Stromal cell of bone marrow (primary cell): Measurements from ENCODE around the gene SLC1A2.
"Not testable (repeated sequence)": the region's sequence is repeated elsewhere in the genome, so short reads cannot be mapped to it uniquely, and the experiment has no call there.

Source experiments
- DNase-seq: peaks from one replicate; pipeline ENCODE4 v3.0.0-alpha.2; 2012; ENCODE audit warnings: low read depth

Gene SLC1A2

DNA sequence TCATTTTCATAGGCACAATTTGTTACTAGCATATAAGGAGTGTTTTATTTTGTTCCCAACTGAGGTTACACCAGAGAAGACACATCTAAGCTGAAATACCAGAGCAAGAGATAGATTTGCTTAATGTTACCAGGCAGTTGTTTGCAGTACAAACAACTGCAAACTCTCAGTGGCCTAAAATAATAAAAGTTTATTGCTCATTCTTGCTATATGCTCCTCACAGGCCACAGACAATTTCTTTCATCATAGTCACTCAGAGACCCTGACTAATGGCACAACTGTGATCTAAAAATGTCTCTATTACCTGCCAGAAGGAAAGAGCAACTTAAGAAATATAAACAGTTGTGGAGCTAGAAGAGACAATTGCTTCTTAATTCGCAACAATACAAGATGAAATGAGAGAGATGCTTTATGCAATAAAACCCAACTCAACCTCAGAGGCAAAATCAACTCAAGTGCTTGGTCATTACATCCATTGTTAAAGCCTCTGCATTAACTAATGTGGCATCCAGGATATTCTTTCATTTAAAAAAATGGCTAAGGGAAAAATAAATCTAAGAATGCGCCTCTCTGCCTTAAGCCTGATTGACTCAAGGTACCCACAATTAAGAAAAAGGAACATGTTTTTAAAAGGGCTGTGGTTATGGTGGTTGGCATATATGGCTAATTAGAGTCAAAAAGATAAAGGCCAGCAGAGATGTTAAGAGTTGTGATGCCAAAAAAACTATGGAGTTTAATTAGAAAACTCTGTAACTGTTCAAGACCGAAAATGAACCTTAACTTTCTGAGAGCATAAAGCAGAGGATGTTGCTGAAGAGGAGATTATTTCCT lies 176.7 kb downstream of the SLC1A2 start:
- DNase-seq = no peak

DNA sequence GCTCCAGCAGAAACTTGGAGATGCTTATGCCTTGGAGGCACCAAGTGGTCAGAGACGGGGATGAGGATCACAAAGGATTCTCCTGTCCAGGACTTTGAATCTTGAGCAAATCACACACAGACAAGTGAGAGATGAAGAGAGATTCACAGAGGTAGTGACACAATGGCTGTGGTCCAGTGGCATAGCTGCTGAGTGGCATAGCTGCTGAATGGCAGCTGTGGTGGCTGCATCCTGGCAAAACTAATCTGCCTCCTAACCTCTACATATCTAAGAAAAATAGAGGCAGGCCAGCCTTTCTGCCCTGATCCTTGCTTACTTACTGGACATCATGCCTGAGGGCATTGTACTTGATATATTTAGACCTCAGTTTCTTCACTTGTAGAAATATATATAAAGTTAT lies 177.8 kb downstream of the SLC1A2 start:
- DNase-seq = no peak

DNA sequence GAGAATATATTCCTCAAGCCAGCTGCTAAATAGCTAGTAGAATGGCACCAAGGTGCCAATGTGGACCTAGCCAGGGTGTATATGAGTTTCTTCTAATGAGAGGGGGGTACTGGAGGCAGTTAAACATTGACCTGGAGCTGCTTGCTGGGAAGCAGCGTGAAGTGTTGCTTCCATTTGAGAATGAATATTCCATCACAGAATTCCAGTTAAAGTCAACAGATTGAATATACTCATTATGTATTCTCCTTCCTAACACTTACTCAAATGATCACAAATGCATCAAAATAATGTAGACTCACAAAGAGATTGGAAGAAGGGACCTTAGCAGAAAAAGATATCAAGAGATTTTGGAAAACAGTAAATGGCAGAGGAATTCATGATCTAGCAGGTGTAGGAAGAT lies 178.3 kb downstream of the SLC1A2 start:
- DNase-seq = no peak

DNA sequence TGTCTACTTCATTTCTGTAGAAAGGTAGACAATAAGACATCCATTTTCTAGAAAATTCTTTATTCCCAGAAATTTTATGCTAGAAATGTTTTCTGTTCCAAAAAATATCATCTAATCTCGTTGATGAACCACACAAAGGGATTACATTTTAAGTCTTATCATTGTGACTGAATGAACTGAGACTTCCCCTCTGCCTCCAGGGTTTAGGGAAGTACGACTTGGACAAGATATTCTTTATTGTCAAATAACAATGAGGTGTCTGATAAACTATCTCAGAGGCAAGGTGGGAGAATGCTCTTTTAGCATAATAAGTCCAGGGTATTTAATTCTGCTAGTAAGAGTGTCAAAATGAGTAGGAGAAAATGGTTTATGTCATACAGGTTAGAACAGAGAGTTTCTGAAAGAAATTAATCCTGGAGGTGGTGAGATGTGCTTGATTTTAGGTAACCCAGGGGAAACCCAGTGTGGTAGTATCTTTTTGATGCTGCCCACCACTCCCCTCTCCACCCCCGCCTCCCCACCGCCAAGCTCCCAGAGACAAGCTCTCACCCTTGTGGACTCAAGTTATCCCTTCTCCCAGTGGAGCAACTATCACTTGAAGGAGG lies 179.8 kb downstream of the SLC1A2 start:
- no peak for DNase-seq

DNA sequence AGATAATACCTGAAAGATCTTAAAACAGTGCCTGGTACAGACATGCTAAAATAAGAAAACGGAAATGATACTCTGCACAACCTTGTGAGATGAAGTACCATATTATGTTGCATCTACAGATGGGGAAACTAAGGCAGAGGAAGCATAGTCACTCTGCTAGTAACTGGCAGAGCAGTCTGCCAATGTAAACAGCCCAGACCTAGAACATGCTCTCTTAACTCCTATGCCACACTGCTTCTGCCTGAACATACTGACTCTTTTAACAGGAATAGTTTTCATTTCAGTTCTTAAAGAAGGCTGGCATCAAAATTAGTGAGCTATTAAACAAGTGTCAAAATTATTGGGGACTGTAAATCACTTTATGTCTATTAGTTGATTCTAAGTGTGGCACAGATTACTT lies 180.5 kb downstream of the SLC1A2 start:
- DNase-seq = no peak

DNA sequence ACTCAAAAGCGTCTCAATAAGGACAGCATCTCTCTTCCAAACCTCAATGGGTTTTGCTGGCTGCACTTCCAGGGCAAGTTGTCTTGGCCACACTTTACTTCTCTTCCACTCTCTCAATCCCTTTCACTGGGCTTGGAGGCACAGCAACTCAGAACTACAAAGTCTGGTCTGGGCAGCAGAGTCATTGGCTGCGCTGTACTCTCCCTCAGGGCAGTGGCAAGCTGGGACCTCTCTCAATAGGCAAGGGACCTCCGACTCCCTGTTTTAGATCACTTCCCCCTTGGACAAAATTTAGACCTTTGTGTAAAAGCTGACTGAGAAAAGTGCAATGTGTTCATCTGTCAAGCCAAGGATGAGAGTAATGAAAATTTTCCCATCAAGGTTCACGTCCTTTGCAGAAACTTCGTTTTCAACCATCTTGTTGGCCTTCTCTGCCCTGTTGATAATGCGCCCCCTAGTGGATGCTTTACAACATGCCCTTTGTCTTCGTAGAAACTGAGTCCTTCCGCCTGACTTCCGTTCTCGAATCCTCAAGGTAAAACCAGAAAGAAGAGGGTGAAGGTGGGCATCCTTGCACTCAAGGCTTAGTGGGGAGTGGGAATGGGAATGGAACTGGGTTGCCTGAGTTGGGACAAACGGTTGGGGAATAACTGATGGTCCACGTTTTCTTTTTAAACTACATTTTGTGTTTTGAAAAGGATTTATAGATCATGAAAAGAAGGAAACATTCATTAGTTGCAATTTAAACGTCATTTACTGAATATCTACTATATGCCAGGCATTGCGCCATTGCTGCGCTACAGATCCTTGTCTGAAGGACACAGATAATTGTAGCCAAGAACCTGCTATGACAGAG lies 181.3 kb downstream of the SLC1A2 start:
- DNase-seq = no peak

DNA sequence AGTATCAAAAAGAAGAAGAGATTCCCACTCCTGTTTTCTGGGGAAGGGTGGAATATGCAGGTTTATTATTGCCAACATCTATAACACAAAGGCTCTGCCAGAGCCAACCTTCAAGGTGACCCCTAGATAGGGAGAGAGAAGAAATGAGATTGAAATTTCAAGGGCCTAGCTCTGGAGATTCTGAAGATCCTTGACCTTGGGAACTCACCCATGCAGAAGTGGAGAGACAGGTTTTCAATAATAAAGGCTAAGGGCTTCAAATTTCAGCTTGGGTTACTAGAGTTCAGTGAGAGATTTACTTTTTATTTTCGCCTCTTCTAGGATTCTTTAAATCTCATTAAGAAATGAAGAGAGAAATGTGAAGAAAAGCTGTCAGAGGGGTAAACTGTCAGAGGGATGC lies 182.0 kb downstream of the SLC1A2 start:
- no peak for DNase-seq

DNA sequence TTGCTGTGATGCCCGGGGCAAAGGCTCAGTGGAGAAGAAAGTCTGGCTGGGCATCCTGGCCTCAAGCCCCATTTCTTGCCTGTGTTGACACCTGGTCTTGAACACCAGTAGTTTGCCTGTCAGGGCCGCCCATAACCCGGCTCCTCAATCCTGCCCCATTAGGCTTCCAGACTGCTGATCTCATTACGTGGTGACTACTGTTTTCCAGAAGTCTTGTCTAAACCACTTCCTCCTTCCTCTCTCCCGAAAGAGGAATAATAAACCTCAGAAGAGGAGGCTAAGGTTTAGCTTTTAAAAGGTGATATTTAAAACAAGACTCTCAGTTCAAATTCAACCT lies 182.7 kb downstream of the SLC1A2 start:
- DNase-seq = peak; percentile 56

DNA sequence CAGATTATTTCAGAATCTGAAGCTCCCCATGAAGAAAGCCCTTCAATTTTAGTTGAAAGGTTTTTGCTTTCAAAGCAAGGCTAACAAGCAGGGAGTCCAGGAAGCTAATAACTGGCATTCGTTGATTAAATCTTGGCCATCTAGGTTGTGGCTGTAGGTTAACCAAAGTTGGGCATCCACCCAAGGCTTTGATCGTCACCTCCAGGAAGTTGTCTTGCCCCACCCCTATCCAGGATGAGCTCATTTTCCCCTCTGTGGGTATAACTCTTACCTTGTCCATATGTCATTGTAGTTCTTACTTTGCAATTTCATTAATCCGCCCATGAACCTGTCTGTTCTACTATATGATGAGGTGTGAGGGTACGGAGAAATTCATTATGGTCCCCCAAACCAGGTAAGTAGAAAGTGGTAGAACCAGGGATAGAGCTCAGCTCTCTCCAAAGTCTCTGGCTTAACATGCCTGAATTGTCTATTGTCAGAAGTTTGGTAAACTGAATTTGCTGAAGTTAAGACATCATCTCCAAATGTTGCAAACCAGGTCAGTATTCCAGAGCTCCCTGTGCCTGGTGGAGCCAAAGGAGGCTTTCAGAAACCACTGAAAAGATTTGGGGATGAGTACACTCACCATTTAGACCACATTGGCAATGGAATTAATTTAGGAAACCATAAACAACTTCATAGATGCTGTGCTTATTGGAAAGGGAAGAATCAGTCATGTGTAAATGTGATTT lies 183.3 kb downstream of the SLC1A2 start:
- no peak for DNase-seq

DNA sequence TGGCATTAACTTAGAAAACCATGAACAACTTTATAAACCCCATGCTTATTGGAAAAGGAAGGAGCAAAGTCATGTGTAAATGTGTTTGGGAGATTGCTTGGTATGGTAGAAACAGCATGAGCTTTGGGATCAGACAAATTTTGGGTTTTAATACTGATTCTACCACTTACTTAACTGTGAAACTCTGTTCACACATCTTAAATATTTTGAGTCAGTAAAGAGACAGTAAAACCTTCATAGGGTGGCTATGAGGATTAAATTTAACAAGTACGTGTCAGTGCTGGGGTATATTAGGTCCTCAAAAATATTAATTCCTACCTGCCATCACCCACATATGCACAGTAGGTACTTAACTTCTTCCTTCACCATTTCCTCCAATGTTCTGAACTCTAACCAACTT lies 183.9 kb downstream of the SLC1A2 start:
- no peak for DNase-seq

DNA sequence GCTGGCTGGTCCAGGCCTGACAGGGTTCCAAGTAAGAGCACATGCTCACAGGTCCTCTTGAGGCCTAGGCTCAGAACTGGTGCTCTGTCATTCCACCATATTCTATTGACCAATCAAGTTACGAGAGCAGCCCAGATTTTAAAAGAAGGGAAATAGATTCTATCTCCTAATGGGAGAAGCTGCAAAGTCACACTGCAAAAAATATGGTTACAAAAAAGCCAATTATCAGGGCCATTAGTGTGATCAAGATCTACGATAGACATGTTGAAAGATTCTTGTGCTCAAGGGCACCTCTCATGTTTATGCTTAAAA lies 184.2 kb downstream of the SLC1A2 start:
- no peak for DNase-seq

DNA sequence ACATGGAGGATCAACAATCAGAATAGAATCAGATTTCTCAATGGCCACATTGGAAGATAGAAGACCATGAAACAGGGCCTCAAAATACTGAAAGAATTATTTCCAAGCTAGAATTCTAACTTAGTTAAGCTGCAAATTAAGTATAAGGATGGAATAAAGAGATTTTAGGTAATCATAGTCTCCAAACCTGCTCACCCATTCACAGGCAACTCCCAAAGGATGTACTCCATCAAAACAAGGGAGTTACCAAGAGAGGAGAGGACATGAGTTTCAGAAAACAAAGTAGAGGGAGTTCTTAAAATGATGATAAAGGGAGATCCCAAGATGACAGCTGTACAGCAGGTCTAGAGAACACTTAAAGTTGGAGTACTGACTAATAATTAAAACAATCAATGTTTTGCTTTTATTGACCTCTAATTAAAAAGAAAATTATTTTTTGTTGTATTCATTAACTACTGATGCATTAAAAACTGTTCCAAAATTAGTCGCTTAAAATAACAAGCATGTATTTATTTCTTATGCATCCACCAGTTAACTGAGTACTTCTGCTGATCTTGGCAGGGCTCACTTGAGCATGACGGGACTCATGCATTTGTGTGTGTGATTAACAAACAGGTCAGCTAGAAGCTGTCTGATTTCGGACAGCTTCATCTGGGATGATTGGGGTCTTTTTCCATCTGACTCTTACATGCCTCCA lies 184.8 kb downstream of the SLC1A2 start:
- DNase-seq = no peak

DNA sequence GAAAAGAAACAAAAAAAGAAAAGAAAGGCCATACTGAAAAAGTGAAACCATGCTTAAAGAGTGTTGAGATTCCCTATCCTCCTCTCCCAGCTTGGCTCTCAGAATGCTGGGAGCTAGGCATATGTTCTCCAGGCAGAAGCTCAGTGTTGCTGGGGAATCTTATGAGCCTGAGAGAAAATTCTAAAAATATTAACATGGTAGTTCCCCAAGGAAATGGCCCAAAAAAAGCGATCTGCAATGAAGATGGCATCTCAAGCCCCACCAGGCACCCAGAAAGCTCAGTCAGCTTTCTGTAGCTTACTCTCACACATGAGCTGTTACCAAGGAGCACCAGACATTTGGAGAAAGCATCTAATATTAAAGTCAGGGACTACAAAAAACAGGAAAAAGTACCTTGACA lies 185.8 kb downstream of the SLC1A2 start:
- DNase-seq = no peak

DNA sequence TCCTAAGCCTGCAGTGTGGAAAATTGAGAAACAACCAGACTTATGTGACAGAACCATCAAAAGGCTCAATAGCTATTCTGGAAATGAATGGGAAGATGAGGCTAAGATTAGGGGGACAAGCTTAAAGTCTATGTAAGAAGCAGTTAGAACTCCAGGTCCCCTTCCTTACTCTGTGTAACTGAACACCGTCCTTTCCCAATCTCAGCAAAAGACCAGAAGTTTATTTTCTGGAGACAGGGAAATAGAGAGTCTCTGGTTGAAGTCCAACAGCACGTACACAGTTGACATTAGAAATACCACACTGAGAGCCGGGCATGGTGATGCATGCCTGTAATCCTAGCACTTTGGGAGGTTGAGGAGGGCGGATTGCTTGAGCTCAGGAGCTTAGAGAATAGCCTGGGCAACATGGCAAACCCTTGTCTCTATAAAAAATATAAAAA lies 186.4 kb downstream of the SLC1A2 start:
- no peak for DNase-seq

DNA sequence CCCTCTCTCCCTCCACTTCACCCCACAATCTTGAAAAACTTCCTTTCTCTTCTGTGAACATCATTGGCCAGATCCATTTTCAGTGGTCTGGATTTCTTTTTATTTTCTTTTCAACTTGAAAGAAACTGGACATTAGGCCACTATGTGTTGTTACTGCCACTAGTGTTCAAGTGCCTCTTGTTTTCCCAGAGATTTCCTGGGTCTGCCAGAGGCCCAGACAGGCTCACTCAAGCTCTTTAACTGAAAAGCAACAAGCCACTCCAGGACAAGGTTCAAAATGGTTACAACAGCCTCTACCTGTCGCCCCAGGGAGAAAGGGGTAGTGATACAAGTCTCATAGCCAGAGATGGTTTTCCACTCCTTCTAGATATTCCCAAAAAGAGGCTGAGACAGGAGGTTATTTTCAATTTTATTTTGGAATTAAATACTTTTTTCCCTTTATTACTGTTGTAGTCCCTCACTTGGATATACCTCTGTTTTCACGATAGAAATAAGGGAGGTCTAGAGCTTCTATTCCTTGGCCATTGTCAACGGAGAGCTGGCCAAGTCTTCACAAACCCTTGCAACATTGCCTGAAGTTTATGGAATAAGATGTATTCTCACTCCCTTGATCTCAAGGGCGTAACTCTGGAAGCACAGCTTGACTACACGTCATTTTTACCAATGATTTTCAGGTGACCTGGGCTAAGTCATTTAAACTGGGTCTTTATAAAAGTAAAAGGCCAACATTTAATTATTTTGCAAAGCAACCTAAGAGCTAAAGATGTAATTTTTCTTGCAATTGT lies 188.1 kb downstream of the SLC1A2 start:
- no peak for DNase-seq

DNA sequence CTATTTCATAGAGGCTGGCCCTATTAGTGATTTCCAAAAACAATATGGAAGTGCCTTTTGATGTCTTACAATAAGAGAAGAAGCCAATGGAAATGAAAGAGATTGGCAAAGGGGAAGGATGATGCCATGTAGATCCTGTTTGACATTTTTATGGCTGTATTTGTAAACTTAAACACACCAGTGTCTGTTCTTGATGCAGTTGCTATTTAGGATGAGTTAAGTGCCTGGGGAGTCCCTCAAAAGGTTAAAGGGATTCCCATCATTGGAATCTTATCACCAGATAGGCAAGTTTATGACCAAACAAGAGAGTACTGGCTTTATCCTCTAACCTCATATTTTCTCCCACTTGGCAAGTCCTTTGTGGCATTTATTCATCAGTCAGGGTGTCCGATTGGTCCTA lies 189.0 kb downstream of the SLC1A2 start:
- no peak for DNase-seq

DNA sequence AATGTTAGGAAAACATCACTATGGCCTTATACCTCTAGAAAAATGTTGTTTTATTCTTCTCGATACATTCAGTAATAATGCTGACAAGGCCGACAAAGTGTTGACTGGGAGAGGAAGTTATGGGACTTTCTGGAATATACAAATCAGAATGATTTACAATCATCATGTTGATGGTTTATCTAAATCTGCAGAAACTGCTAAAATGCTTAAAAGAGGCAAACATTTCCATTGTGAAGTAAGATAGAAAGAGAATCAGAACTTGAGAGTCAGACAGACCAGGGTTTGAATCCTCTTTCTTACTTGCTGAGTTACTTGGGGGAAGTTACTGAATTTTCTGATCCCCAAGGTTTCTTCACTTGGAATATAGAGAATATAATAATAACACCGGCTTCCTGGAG lies 191.0 kb downstream of the SLC1A2 start:
- no peak for DNase-seq

DNA sequence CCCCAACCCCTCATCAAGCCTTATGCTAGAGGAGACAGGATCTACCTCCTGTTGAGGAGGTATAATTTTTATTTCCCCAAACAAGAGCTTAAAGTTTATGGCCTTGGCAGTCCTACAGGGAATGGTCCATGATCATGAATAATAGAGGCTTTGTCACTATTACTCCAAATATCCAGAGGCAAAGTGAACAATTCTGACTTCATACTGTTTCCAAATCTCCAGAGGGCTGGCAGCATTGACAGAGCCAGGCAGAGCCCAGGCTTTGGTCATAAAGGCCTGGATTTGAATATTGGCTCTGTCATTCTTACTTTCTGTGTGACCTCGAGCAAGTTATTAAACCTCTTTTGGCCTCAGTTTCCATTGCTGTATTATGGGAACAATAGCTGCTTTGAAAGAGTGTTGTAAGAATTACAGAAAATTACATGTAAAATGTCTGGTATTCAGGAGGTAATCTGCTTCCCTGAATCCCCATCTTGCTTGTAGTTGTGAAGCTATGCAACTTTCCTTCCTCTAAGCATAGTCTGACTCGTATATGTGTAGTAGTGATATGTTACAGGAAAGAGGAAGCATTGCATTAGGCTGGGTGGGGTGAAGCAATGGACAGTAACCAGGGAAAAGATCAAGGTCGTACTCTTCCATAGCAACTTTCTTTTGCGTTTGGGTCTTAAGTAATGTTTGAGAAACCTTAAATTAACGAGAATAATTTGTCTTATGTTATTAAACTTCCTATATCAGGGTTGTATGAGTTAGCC lies 191.6 kb downstream of the SLC1A2 start:
- DNase-seq = no peak

DNA sequence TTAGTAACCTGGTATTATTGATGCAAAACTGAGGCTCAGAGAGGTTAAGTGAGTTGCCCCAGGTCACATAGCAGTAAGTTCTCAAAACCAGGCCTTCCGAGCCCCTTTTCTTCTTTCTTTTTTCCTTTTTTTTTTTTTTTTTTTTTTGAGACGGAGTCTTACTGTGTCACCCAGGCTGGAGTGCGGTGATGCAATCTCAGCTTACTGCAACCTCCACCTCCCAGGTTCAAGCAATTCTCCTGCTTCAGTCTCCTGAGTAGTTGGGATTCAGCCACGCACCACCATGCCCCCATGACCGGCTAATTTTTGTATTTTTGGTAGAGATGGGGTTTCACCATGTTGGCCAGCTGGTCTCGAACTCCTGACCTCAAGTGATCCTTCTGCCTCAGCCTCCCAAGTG lies 192.6 kb downstream of the SLC1A2 start:
- DNase-seq = not testable (repeated sequence)

DNA sequence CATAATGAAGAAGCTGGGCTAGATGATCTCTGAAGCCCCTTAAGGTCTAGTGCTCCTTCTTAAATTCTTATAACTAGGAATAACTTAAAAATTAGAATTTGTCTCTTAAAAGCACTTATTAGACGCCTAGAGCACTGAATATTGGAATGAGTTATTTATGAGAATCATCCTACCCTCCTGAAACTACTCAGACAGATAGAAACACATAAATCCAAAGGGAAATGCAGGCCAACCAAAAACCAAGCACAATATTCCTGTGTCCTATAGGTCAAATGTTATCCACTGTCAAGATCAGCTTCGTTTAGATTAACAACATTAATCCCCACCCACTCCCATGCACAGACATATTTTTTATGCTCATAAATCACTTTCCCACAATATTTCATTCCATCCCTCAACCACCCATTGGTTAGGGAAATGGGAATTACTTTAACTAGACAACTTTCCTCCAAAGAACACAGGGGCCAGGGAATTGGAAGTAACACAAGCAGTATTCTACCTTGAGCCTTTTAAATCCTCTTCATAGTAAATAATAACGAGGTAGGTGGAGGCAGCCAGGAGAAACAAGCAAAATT lies 193.3 kb downstream of the SLC1A2 start:
- DNase-seq = no peak
